CD4-positive, alpha-beta T cell treated with Interleukin-12 subunit alpha and Interleukin-12 subunit beta, for 1 hour (primary cell): Measurements from ENCODE around the gene CWC25.

Source experiments
- DNase-seq: peaks from one replicate; pipeline ENCODE4 v3.0.0-alpha.2; 2020

Gene CWC25

GRCh38 chr17:38783227-38783626 lies 41.9 kb downstream of the CWC25 start:
- no peak for DNase-seq

- DNase-seq: no peak
Measured at GRCh38 chr17:38779965-38780752, 45.0 kb downstream of the CWC25 start.

- no peak for DNase-seq
Measured at GRCh38 chr17:38777641-38778250, 47.4 kb downstream of the CWC25 start.

GRCh38 chr17:38773258-38773657 lies 51.9 kb downstream of the CWC25 start:
- DNase-seq: no peak

- DNase-seq: no peak
Measured at GRCh38 chr17:38768417-38768816, 56.7 kb downstream of the CWC25 start.

GRCh38 chr17:38766341-38766740 lies 58.8 kb downstream of the CWC25 start:
- DNase-seq: no peak

- no peak for DNase-seq
Measured at GRCh38 chr17:38762231-38762630, 62.9 kb downstream of the CWC25 start.

- DNase-seq: no peak
Measured at GRCh38 chr17:38761612-38762011, 63.5 kb downstream of the CWC25 start.

- DNase-seq: no peak
Measured at GRCh38 chr17:38753071-38753506, 72.0 kb downstream of the CWC25 start.

GRCh38 chr17:38752308-38753070 lies 72.6 kb downstream of the CWC25 start, which contains the start of gene PSMB3:
TSS of gene PSMB3 (plus strand) at chr17:38752741. CDS start at chr17:38752827, 86 bp downstream.
- DNase-seq: peak; percentile 99

- DNase-seq: peak; percentile 83
Measured at GRCh38 chr17:38751808-38752307, 73.3 kb downstream of the CWC25 start.

GRCh38 chr17:38751144-38751807 lies 73.8 kb downstream of the CWC25 start:
- no peak for DNase-seq
